ENCODE results near the gene ZIC1. TPM values are rescaled to one million over a fixed set of nuclear protein-coding genes. Genes with fewer than 3 reads are reported as not detected.

The ZIC1 gene
- total and polyA plus RNA-seq, 9 of the 15 experiments (the other 6 are each of a cell fraction or from before 2014, with no cell fraction given): 0.21 to 0.42 TPM; not detected in 7

DNA sequence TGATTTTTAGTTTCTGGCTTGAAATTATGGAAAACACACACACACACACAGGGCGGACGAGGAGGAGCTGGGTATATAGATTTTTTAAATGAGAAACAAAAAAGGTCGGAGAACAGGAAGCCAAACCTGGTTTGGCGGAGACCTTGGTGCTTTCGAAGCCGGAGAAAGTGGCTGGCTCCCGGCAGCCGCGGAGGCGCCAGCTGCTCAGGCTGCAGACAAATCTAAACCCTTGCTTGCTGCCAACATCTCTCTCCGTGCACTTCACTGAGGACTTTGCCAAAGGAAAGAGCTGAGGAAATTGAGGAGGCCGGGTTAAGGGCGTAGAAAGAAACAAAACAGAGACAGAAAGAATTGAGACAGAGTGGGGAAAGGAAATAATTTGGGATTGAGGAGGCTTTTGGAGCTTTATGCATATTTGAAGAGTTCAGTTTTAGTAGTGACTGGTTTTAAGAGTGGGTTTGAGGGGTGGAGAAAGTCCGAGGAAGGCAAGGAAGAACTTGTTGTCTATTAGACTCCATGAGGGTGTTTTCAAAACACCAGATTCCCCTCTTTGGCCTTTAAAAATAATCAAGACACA lies 2.2 kb downstream of the ZIC1 start (continued):
- TF ChIP-seq, protein P1, sequence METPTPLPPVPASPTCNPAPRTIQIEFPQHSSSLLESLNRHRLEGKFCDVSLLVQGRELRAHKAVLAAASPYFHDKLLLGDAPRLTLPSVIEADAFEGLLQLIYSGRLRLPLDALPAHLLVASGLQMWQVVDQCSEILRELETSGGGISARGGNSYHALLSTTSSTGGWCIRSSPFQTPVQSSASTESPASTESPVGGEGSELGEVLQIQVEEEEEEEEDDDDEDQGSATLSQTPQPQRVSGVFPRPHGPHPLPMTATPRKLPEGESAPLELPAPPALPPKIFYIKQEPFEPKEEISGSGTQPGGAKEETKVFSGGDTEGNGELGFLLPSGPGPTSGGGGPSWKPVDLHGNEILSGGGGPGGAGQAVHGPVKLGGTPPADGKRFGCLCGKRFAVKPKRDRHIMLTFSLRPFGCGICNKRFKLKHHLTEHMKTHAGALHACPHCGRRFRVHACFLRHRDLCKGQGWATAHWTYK (CRISPR knock-in tag; IDR thresholded peaks at IDR 0.05): no peak
- TF ChIP-seq CBFA2T3 (IDR thresholded peaks at IDR 0.05): no peak
- no peak for TF ChIP-seq SRSF7 (optimal IDR thresholded peaks at IDR 0.05; ENCODE audit: low read depth, low read length)
- no peak for TF ChIP-seq ZNF431 (CRISPR knock-in tag; IDR thresholded peaks at IDR 0.05)
- TF ChIP-seq, protein P2, sequence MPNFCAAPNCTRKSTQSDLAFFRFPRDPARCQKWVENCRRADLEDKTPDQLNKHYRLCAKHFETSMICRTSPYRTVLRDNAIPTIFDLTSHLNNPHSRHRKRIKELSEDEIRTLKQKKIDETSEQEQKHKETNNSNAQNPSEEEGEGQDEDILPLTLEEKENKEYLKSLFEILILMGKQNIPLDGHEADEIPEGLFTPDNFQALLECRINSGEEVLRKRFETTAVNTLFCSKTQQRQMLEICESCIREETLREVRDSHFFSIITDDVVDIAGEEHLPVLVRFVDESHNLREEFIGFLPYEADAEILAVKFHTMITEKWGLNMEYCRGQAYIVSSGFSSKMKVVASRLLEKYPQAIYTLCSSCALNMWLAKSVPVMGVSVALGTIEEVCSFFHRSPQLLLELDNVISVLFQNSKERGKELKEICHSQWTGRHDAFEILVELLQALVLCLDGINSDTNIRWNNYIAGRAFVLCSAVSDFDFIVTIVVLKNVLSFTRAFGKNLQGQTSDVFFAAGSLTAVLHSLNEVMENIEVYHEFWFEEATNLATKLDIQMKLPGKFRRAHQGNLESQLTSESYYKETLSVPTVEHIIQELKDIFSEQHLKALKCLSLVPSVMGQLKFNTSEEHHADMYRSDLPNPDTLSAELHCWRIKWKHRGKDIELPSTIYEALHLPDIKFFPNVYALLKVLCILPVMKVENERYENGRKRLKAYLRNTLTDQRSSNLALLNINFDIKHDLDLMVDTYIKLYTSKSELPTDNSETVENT (CRISPR knock-in tag; IDR thresholded peaks at IDR 0.05): no peak
- no peak for TF ChIP-seq EP300 (IDR thresholded peaks at IDR 0.05; ENCODE audit: low read length)
- no peak for TF ChIP-seq RFX7 (CRISPR knock-in tag; IDR thresholded peaks at IDR 0.05)

DNA sequence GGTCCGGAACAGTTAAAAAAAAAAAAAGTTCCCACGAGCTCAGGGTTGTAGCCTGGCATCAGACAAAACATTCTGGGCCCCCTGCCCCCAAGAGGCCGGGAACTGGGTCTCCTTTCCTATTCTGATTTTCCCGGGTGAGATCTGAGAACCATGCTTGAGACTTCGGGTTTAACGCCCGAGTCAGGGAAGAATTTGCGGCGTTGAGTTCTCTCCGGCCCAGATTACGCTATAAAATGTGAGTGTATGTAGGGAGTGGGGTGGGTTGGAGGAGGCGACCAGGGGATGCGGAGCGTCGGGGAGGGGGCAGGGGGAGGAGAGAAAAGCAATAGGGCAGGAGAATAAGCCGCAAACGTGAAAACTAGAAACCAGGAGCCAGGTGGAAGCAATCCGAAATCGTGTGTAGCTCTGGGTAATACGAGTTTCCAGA lies 2.7 kb downstream of the ZIC1 start:
- BruUV-seq (replicated peaks): no TSS peak
- H3K27me3 ChIP-seq (ENCODE audit: control insufficient read depth in 2 of 2, insufficient read depth in 2 of 2, low read length in 2 of 2): peaks cover 3 to 32% of the 10 kb centered on the region in 2 experiments; a peak in 3 of 5 replicates
- DNase-seq (ENCODE audit: extremely low read depth in 1 of 4, low spot score in 3 of 4): no peak
- no peaks in the 10 kb centered on the region for H3K9me3 ChIP-seq (replicated peaks; ENCODE audit: control insufficient read depth, insufficient read depth, low read depth, low read length)
- H3K4me1 ChIP-seq (replicated peaks in 1 of 2; ENCODE audit: control insufficient read depth in 2 of 2, insufficient read depth in 2 of 2, low read length in 2 of 2): peaks cover 0 to 4% of the 10 kb centered on the region in 2 experiments; a peak in 1 of 5 replicates
- no peak for ATAC-seq
- intact Hi-C loops (cut with micrococcal nuclease): no loop called here
- no peak overlapping the region for H3K4me2 ChIP-seq (ENCODE audit: insufficient read depth, low read length)
- POLR2A ChIA-PET: no interaction called here
- 14% methylated on average over 18 of the region's 20 CpGs for WGBS (ENCODE audit: insufficient coverage, low coverage, missing lambda C conversion rate)
- H3K9ac ChIP-seq (ENCODE audit: insufficient read depth in 1 of 2, low read depth in 2 of 2, low read length in 2 of 2): no peak overlapping the region
- no peaks in the 10 kb centered on the region for H3K36me3 ChIP-seq (ENCODE audit: control insufficient read depth, insufficient read depth, low read length)
- no peaks in the 10 kb centered on the region for H4K20me1 ChIP-seq (replicated peaks; ENCODE audit: control insufficient read depth, insufficient read depth, low read length)
- H2AFZ ChIP-seq (ENCODE audit: low read depth, low read length): no peak overlapping the region
- H3K9me1 ChIP-seq (ENCODE audit: control insufficient read depth, insufficient read depth, low read length): no peaks in the 10 kb centered on the region
- no peak for FAIRE-seq
- in situ Hi-C loops (cut with MboI): no loop called here
- CTCF ChIA-PET (ENCODE audit: low intra/inter-chr PET ratio): no interaction called here
- no peak overlapping the region for H3K4me3 ChIP-seq
- no peaks in the 10 kb centered on the region for H3K79me2 ChIP-seq (ENCODE audit: control insufficient read depth, insufficient read depth, low read length)
- no peak overlapping the region for H3K27ac ChIP-seq (ENCODE audit: extremely low read depth, low read depth, low read length)
- TF ChIP-seq ZKSCAN1 (IDR thresholded peaks at IDR 0.05; ENCODE audit: low read depth, low read length) (no peak), MEF2D (tag; conservative IDR thresholded peaks at IDR 0.05; ENCODE audit: low read depth) (no peak), TCF7 (IDR thresholded peaks at IDR 0.05; ENCODE audit: borderline replicate concordance) (no peak), FOXK2 (conservative IDR thresholded peaks at IDR 0.05 in 1 of 2, IDR thresholded peaks at IDR 0.05 in 1 of 2; ENCODE audit: low read depth in 2 of 2) (no peak), HDAC2 (IDR thresholded peaks at IDR 0.05) (no peak), E2F3 (CRISPR knock-in tag; IDR thresholded peaks at IDR 0.05) (no peak), ADNP (tag; IDR thresholded peaks at IDR 0.05) (no peak), ZNF436 (CRISPR knock-in tag; IDR thresholded peaks at IDR 0.05) (no peak), TBL1XR1 (IDR thresholded peaks at IDR 0.05; ENCODE audit: low read length in 2 of 2) (no peak), CSDE1 (IDR thresholded peaks at IDR 0.05) (no peak)
- TF ChIP-seq, protein P3, sequence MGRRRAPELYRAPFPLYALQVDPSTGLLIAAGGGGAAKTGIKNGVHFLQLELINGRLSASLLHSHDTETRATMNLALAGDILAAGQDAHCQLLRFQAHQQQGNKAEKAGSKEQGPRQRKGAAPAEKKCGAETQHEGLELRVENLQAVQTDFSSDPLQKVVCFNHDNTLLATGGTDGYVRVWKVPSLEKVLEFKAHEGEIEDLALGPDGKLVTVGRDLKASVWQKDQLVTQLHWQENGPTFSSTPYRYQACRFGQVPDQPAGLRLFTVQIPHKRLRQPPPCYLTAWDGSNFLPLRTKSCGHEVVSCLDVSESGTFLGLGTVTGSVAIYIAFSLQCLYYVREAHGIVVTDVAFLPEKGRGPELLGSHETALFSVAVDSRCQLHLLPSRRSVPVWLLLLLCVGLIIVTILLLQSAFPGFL (CRISPR knock-in tag; IDR thresholded peaks at IDR 0.05): no peak
